ENCODE data around the gene DUSP3.

The DUSP3 gene

DNA sequence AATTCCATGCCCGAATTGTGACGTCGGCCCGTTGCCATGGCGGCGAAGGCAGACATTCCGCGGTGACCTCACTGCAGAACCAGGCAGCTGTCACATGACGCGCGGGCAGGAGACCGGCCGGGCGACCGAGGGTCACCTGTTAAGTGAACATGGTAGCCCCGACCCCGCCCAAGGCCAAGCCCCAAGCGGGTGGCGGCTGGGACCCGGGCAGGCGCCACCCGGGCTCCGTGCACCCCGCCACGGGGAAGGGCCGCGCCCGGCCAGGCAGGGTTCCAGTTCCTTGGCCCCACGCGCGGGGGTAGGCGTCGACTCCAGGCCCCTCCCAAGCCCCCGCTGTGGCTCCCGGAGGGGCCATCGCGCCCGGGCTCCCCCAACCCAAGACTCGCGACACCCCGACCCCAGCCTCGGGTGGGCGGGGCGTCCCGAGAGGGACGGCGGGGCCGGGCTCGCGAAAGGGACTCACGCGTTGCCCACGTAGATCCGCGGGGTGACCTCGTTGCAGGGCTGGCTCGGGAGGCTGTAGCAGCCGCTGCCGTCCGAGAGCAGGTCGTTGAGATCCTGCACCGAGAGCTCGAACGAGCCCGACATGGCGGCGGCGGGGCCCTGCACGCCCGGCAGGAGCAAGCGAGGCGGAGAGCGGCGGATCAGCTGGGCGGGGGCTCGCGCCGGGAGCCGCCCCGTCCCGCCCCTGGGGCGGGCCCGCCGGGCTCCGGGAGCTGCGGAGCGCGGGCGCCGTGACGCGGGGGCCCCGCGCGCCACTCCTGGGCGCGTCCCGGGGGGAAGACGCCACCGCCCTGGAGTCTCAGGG, at the start of gene DUSP3:
Gene DUSP3 (minus strand): TSS at position 641 of the 808 bp plus-strand sequence. CDS start 53 bp downstream, at position 588.
- TF ChIP-seq POLR2A (IDR thresholded peaks at IDR 0.05; ENCODE audit: low read depth, low read length): peak; percentile 89
- FAIRE-seq: no peak
- DNase-seq (ENCODE audit: insufficient read length, low spot score): peak; percentile 88

DNA sequence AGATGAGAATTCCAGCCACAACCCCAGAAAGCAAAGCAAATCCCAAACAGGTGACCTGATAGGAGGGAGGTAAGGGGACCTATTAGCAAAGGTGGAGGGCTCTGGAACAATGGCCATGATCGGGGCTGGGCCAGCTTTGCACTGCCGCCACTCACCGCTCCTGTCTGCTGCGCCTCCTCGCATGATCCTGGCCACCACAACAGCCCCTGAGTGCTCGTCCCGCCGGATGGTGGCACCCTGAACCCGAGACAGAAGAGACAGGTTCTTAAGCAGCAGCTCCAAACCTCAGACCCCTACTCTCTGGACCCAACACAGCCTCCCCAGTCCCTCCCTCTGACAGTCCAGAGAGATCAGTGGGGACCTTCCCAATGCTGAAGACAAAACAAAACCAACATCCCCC, 48.8 kb upstream of the DUSP3 start:
- no peak for FAIRE-seq
- no peak for TF ChIP-seq POLR2A (IDR thresholded peaks at IDR 0.05; ENCODE audit: low read depth, low read length)
- no peak for DNase-seq (ENCODE audit: insufficient read length, low spot score)

DNA sequence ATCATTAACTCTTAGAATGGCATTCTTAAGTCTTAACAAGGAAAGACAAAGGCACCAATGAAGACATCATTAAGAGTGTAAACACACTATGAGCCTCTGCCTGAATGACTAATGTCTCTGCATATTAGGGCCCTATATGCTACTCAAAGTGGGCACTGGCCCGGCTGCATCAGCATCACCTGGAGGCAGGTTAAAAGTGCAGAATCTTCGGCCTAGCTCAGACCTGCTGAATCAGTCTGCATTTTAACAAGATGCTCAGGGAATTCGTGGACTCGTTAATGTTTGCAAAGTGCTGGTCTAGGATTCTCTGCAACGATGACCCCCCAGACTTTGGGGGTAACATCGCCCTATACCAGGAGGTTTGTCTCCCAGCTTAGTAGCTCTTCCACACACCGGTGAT, 47.4 kb upstream of the DUSP3 start:
- TF ChIP-seq POLR2A (IDR thresholded peaks at IDR 0.05; ENCODE audit: low read depth, low read length): no peak
- FAIRE-seq: no peak
- DNase-seq (ENCODE audit: insufficient read length, low spot score): no peak

DNA sequence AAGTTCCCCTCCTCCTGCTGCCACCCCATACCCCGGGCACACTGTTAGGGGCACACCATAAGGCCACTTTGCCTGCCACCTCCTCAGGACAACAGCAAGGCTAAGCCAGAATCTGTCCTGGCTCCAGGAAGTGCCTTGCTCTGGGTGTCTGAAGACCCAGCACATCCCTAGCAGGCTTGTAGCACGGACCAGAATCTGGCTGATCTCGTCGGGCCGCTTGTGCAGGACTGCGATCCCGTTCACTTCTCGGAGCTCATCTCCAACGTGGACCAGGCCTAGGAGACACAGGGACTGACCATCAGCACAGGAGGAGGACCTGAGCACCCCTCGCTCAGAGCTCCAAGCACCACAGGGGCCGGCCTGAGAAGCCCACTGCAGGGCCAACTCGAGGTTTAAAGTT, 46.8 kb upstream of the DUSP3 start:
- no peak for TF ChIP-seq POLR2A (IDR thresholded peaks at IDR 0.05; ENCODE audit: low read depth, low read length)
- DNase-seq (ENCODE audit: insufficient read length, low spot score) (no peak), FAIRE-seq (no peak)

DNA sequence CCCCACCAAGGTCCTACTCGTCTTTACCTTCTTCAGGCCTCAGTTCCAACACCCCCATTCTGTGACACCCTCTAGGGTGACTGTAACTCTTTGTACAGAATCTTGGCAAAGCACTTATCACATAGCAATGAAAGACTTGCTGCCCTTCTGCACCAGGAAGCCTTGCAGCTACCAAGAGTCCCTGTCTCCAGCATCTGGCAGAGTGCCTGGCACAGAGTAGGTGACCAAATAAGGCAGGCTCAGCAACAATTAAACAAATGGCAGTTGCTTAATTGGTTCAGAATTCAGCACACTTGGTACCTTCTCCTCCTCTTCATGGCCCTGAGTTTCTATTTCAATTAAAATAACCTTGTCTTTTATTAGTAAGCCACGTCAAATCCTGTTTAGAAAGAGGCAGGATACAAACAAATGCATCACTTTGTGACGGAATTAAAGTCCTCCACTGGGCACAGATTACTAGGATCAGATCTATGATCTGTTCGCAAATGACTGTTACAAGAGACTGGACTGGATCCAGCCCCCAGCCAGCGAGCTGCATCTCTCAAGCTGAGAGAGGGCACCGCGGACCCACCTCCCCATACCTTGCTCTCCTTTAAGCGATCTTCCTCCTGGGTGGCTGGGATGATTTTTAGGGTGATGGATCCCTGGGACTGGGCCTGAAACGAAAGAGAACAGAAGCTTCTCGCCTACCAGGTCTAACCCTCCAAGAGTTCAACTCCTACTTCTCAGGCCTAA, 44.7 kb upstream of the DUSP3 start:
- TF ChIP-seq POLR2A (IDR thresholded peaks at IDR 0.05; ENCODE audit: low read depth, low read length): no peak
- no peak for DNase-seq (ENCODE audit: insufficient read length, low spot score)
- FAIRE-seq: no peak

DNA sequence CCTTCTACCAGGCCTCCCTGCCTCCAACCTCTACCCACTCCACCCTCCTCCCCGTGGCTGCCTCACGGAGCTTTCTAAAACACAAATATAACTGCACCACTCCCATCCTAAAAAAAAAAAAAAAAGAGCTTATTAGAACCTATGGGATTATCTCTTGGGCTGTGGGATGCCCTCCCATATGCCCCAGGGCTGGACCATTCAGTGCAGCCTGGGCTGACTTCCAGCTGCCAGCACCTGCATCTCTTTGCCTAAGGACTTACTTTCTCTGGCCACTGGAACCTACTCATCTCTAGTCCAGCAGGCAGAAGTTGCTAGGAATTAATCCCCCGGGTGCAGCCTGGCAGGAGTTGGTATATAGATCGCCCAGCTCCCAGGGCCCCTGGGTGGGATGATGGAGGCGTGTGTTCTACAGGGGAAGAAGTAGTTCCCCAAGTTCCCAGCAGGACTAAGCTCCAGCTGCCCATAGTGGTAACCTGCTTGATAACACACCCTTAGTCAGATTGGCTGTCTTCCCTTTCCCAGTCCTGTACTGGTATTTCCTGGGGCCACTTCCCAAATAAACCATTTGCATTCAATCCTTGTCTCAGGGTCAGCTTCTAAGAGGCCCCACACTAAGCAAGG, 43.9 kb upstream of the DUSP3 start:
- no peak for FAIRE-seq

DNA sequence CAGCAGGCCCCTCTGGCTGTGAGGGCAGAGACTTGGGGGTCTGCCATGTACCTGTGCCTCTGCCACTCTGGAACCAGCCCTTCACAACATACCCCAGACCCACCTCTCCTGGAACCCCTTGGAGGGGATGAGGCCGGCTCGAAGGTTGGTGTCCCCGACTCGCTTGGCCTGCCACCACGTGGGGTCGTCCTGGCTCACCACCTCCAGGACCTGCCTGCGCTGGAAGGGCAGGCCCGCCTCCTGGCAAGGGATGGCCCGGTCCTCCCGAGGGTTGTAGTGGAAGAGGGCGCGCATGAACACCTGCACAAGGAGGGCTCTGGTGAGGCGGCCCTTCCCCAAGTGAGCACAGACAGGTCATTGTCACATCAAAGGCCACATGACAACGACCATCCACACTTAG, 42.0 kb upstream of the DUSP3 start:
- no peak for DNase-seq (ENCODE audit: insufficient read length, low spot score)
- FAIRE-seq: no peak
- no peak for TF ChIP-seq POLR2A (IDR thresholded peaks at IDR 0.05; ENCODE audit: low read depth, low read length)

More for the DNA sequence above, 43.9 kb upstream of the DUSP3 start:
- no peak for TF ChIP-seq POLR2A (IDR thresholded peaks at IDR 0.05; ENCODE audit: low read depth, low read length)
- DNase-seq (ENCODE audit: insufficient read length, low spot score): no peak

DNA sequence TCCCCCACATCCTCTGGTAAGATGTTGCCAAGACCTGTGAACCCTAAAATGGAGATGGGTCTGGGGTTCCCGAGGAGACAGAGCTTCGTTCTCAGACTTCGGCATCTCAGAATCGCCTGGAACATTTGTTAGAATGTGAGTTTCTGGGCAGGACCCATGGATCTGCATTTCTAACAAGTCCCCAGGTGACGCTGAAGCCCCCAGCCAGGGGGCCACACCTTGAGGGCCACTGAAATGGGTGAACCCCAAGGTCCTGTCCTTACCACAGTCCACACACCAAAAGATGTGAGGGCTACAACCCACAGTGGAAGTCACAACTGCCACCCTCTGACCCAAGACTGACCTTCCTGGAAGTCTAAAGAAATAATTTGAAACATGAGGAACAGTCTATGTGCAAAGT, 40.2 kb upstream of the DUSP3 start:
- no peak for TF ChIP-seq POLR2A (IDR thresholded peaks at IDR 0.05; ENCODE audit: low read depth, low read length)
- no peak for DNase-seq (ENCODE audit: insufficient read length, low spot score)
- no peak for FAIRE-seq

DNA sequence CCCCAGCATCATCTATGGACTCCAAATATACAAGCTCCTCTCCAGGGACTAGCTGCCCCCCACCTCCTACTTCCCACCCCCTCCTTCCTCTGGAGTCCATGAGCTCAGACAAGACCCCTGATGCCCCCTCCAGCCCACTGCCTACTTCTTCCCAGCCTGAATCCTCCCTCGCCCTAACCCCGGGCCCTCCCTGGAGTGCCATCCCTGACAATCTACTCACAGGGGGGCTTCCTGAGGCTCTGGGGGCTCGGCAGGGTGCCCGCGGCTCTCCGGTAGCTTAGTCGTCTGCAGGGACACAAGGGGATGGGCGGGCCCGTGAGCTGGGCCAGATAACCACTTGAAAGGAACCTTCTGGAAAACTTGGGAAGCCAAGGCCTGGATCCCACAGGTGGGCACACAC, 39.0 kb upstream of the DUSP3 start:
- FAIRE-seq: no peak
- TF ChIP-seq POLR2A (IDR thresholded peaks at IDR 0.05; ENCODE audit: low read depth, low read length): no peak
- DNase-seq (ENCODE audit: insufficient read length, low spot score): no peak

DNA sequence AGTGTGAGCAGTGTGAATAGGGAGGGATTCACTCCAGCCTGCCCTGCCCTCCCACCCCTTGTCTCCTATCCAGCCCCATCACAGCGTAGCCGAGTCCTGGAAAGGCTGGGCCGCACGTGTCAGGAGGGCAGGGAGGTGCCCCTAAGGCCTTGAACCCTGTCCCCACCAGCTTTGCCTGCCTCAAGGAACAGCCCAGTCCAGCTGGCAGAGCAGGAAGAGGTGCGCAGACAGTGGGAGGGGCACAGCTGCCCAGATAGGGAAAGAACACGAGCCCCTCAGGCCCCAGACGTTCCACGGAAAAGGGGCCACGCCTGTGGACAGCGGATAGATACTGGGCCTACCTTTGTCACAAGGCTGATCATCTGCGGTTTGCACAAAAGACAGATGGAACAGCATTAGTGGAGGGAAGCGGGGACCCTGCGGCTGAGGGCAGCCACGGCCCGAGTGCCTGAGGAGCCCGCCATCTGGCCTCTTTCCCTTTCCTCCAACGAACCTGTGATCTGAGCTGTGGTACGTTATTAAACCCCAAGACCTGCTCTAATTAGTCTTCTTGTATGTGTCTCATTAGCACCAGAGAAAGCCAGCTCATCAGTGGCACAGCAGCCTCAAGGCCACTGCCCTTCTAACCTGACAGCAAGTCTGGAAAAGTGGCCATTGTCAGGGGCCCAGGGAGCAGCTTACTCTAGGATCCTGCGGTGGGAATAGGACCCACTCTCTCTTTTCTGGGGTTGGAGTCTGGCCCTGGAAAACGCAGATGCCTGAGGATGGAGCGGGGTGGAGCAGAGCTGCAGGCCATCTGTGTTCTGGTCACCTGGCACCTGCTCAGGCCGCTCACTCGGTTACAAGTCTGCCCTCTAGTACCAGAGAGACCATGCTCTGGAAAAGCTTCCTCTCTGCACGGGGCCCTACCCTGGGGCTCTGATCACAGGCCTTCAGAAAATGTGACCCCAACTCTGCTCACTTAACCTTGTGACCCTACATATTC, 37.9 kb upstream of the DUSP3 start:
- DNase-seq (ENCODE audit: insufficient read length, low spot score): no peak
- FAIRE-seq: no peak
- no peak for TF ChIP-seq POLR2A (IDR thresholded peaks at IDR 0.05; ENCODE audit: low read depth, low read length)

DNA sequence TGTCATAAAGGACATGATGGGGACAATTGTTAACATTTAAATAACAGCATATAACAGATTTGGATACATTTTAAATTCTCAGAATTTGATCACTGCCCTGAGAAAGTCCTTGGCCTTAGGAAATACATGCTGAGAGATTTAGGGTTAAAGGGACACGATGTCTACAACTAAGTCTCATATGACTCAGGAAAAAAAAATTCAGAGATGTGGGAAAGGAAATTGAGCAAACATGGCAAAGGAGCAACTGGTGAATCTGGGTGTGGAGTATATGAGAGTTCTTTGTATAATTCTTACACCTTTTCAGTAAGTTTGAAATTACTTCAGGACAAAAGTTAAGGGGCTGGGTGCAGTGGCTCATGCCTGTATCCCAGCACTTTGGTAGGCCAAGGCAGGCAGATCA, 35.9 kb upstream of the DUSP3 start:
- DNase-seq (ENCODE audit: insufficient read length, low spot score): peak; percentile 58
- no peak for TF ChIP-seq POLR2A (IDR thresholded peaks at IDR 0.05; ENCODE audit: low read depth, low read length)
- FAIRE-seq: no peak

DNA sequence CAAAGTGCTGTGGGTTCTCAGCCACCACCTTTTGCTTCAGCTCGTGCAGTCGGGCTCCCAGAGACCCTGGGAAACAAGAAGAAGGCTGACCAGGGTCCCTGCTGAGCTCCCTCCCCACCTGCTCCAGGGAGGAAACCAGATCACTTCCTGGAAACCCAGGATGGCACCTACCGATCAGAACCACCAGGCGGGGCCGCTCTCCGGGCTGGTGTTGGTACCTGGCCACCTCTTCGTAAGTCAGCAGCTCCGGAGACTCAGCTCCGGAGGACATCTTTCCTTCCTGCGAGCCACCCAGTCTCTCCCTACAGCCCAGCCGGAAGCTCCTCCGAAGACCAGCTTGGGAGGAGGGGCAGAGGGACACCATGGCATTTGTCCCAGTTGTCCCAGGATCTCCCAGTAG, 35.2 kb upstream of the DUSP3 start:
- TF ChIP-seq POLR2A (IDR thresholded peaks at IDR 0.05; ENCODE audit: low read depth, low read length): no peak
- FAIRE-seq (no peak), DNase-seq (ENCODE audit: insufficient read length, low spot score) (no peak)

DNA sequence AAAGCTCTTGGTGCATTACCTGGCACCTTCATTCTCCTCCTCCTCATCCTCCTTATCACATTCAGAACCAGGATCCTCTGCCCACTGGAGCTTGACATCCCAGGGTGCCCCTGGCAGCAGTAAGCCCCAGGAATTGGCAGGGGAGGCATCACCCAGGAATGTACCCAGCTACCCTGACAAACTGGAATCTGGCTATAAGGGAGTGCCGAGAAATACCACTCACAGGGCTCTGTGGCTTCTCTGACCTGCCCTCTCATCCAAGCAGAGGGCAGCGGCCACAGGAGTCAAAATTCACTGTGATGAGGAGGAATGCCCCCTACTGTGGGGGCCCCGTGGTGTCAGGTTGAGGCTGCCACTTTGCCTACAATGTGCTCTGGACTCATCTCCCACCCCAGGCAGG, 34.6 kb upstream of the DUSP3 start:
- DNase-seq (ENCODE audit: insufficient read length, low spot score) (peak; percentile 74), FAIRE-seq (no peak)
- no peak for TF ChIP-seq POLR2A (IDR thresholded peaks at IDR 0.05; ENCODE audit: low read depth, low read length)
